ENCODE data around the gene CNOT6. TPM values are rescaled to one million over a fixed set of nuclear protein-coding genes. Genes with fewer than 3 reads are reported as not detected.

CNOT6 gene
- total and polyA plus RNA-seq, 10 of the 15 experiments (the other 5 are each of a cell fraction or from before 2014, with no cell fraction given) = 3.8 to 22.1 (median 12.1) TPM

DNA sequence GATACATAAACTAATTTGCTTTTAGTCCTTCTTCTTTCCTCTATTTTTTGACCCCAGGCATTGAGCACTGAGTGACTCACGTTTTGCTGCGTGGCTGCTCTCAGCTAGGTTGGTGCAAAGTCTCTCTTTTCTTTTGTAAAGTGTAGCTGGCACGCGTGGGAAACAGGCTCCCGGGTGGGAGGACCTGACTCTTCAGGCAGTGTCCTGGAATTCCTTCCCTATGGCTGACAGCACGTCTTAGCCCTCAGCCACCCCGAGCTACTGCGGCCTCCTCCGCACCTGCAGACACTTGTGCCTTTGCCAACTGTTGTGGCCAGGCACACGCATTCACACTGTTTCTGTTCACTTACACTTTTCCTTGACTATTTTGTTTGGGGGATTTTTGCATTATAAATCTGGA, 98.0 kb downstream of the CNOT6 start:
- no peak for ATAC-seq
- H3K9me3 ChIP-seq (replicated peaks; ENCODE audit: control insufficient read depth, insufficient read depth, low read length) = no peaks in the 10 kb centered on the region
- no peak overlapping the region for H3K4me2 ChIP-seq (ENCODE audit: control insufficient read depth, insufficient read depth)
- ChIA-PET SMC1A (ENCODE audit: uncharacterized antibody, unreplicated experiment) (no interaction called here), POLR2A (no interaction called here), CTCF (no interaction called here), RAD21 (ENCODE audit: unreplicated experiment) (no interaction called here)
- no peak overlapping the region for H3K27ac ChIP-seq (ENCODE audit: control insufficient read depth, insufficient read depth)
- peaks cover 0 to 3% of the 10 kb centered on the region in 2 experiments; a peak in 1 of 4 replicates for H3K27me3 ChIP-seq (replicated peaks in 1 of 2; ENCODE audit: control insufficient read depth in 2 of 2, insufficient read depth in 2 of 2, low read length in 1 of 2)
- H3K4me1 ChIP-seq (ENCODE audit: control insufficient read depth, insufficient read depth, low read length) = no peaks in the 10 kb centered on the region
- no peak for DNase-seq (ENCODE audit: low read depth, low spot score)
- no peaks in the 10 kb centered on the region for H3K79me2 ChIP-seq (ENCODE audit: control insufficient read depth, insufficient read depth, low read length)
- H2AFZ ChIP-seq (ENCODE audit: control insufficient read depth, low read depth, low read length) = no peak overlapping the region
- 62% methylated on average over 10 of the region's 10 CpGs for WGBS (ENCODE audit: insufficient coverage, insufficient replicate concordance, low lambda C conversion rate, missing lambda C conversion rate)
- no peaks in the 10 kb centered on the region for H3K36me3 ChIP-seq (ENCODE audit: control insufficient read depth in 2 of 2, insufficient read depth in 2 of 2, low read length in 1 of 2)
- intact Hi-C loops (cut with micrococcal nuclease; ENCODE audit: unreplicated experiment) = no loop called here
- in situ Hi-C loops (cut with MboI) = no loop called here
- no peaks in the 10 kb centered on the region for H4K20me1 ChIP-seq (ENCODE audit: control insufficient read depth, insufficient read depth)
- no peak for FAIRE-seq
- no peak overlapping the region for H3K9ac ChIP-seq (ENCODE audit: control insufficient read depth, insufficient read depth, low read length)
- no peak overlapping the region for H3K4me3 ChIP-seq
- BruUV-seq (replicated peaks) = no TSS peak
- TF ChIP-seq SREBF2 (IDR thresholded peaks at IDR 0.05; ENCODE audit: low read length) (no peak), HDAC2 (IDR thresholded peaks at IDR 0.05) (no peak), ETV6 (conservative IDR thresholded peaks at IDR 0.05 in 1 of 2, IDR thresholded peaks at IDR 0.05 in 1 of 2; ENCODE audit: borderline replicate concordance in 1 of 2, low read depth in 1 of 2) (no peak), ZNF384 (IDR thresholded peaks at IDR 0.05; ENCODE audit: borderline replicate concordance, low read depth, low read length) (no peak), ZNF24 (IDR thresholded peaks at IDR 0.05) (no peak), MYC (IDR thresholded peaks at IDR 0.05; ENCODE audit: insufficient read depth, insufficient read length, insufficient replicate concordance, low read length, severe bottlenecking) (no peak), SMAD5 (IDR thresholded peaks at IDR 0.05; ENCODE audit: low read depth) (no peak), RCOR1 (conservative IDR thresholded peaks at IDR 0.05; ENCODE audit: low read depth, low read length) (no peak), CBX3 (IDR thresholded peaks at IDR 0.05; ENCODE audit: borderline replicate concordance, low read depth) (no peak), DPF2 (IDR thresholded peaks at IDR 0.05) (no peak), NFXL1 (IDR thresholded peaks at IDR 0.05; ENCODE audit: borderline replicate concordance) (no peak)
- TF ChIP-seq, protein P1, sequence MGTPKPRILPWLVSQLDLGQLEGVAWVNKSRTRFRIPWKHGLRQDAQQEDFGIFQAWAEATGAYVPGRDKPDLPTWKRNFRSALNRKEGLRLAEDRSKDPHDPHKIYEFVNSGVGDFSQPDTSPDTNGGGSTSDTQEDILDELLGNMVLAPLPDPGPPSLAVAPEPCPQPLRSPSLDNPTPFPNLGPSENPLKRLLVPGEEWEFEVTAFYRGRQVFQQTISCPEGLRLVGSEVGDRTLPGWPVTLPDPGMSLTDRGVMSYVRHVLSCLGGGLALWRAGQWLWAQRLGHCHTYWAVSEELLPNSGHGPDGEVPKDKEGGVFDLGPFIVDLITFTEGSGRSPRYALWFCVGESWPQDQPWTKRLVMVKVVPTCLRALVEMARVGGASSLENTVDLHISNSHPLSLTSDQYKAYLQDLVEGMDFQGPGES (IDR thresholded peaks at IDR 0.05) = no peak
- TF ChIP-seq, protein P2, sequence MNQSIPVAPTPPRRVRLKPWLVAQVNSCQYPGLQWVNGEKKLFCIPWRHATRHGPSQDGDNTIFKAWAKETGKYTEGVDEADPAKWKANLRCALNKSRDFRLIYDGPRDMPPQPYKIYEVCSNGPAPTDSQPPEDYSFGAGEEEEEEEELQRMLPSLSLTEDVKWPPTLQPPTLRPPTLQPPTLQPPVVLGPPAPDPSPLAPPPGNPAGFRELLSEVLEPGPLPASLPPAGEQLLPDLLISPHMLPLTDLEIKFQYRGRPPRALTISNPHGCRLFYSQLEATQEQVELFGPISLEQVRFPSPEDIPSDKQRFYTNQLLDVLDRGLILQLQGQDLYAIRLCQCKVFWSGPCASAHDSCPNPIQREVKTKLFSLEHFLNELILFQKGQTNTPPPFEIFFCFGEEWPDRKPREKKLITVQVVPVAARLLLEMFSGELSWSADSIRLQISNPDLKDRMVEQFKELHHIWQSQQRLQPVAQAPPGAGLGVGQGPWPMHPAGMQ (IDR thresholded peaks at IDR 0.05; ENCODE audit: borderline replicate concordance) = no peak
- TF ChIP-seq, protein P3, sequence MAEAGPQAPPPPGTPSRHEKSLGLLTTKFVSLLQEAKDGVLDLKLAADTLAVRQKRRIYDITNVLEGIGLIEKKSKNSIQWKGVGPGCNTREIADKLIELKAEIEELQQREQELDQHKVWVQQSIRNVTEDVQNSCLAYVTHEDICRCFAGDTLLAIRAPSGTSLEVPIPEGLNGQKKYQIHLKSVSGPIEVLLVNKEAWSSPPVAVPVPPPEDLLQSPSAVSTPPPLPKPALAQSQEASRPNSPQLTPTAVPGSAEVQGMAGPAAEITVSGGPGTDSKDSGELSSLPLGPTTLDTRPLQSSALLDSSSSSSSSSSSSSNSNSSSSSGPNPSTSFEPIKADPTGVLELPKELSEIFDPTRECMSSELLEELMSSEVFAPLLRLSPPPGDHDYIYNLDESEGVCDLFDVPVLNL (IDR thresholded peaks at IDR 0.05; ENCODE audit: low read depth, low read length) = no peak
- TF ChIP-seq, protein P4, sequence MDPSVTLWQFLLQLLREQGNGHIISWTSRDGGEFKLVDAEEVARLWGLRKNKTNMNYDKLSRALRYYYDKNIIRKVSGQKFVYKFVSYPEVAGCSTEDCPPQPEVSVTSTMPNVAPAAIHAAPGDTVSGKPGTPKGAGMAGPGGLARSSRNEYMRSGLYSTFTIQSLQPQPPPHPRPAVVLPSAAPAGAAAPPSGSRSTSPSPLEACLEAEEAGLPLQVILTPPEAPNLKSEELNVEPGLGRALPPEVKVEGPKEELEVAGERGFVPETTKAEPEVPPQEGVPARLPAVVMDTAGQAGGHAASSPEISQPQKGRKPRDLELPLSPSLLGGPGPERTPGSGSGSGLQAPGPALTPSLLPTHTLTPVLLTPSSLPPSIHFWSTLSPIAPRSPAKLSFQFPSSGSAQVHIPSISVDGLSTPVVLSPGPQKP (IDR thresholded peaks at IDR 0.05; ENCODE audit: low read depth, low read length) = no peak
- TF ChIP-seq, protein P5, sequence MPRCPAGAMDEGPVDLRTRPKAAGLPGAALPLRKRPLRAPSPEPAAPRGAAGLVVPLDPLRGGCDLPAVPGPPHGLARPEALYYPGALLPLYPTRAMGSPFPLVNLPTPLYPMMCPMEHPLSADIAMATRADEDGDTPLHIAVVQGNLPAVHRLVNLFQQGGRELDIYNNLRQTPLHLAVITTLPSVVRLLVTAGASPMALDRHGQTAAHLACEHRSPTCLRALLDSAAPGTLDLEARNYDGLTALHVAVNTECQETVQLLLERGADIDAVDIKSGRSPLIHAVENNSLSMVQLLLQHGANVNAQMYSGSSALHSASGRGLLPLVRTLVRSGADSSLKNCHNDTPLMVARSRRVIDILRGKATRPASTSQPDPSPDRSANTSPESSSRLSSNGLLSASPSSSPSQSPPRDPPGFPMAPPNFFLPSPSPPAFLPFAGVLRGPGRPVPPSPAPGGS (IDR thresholded peaks at IDR 0.05; ENCODE audit: borderline replicate concordance, insufficient read depth, low read depth, low read length, poor library complexity, severe bottlenecking) = no peak

Data from GM12878 (cell line).